Glomerular visceral epithelial cell (primary cell): ENCODE data around the gene CPE.
A peak's percentile ranks its signal among the peaks of the same experiment; 100 is the strongest.
"Not testable (repeated sequence)": the region's sequence is repeated elsewhere in the genome, so short reads cannot be mapped to it uniquely, and the experiment has no call there.

ENCODE experiments used
- DNase-seq: peaks from one replicate; pipeline ENCODE4 v3.0.0-alpha.2; 2016; ENCODE audit errors: extremely low spot score

CPE gene

GRCh38 chr4:165462009-165462408 is 83.2 kb downstream of the CPE start:
- DNase-seq: no peak

GRCh38 chr4:165464376-165464775 is 85.6 kb downstream of the CPE start:
- no peak for DNase-seq

DNA sequence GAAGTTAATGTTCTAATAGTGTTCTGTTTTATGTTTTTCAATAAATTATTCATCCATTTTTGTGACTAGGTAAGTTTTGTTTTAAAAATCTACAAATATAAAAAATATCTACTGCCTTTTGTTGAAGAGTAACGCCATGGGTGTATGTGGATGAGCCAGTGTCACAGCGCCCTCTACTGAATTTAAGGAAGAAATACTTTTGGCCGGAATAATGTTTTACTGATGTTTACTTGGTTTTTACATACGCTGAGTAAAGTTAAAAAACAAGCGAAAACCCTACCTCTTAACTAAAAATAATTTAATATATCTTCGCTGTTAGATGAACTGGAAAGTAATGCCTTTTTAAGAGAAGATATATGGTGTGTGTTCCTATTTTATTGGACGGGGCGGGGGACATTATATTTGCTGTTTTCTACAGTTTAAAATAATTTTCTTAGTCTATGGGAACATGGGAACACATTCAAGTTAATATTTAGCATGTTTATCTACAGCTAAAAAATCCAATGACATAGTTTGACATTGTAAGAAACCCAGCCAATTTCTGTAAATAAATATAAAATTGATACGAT is 86.1 kb downstream of the CPE start:
- peak; percentile 60 for DNase-seq

DNA sequence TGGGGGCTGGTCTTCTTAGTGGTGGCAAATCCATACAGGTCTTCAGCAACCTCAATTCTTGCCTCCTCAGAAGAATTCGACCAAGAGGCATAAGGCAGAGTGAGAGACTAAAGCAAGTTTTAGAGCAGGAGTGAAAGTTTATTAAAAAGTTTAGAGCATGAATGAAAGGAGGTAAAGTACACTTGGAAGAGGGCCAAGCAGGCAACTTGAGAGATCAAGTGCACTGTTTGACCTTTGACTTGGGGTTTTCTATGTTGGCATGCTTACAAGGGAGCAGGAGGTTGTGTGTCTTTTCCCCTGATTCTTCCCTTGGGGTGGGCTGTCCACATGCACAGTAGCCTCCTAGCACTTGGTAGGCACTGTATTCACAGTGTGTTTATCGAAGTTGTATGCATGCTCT is 91.2 kb downstream of the CPE start:
- DNase-seq: no peak

GRCh38 chr4:165472943-165473676 is 94.3 kb downstream of the CPE start:
- DNase-seq: no peak

GRCh38 chr4:165474784-165475705 is 96.2 kb downstream of the CPE start:
- DNase-seq: no peak

DNA sequence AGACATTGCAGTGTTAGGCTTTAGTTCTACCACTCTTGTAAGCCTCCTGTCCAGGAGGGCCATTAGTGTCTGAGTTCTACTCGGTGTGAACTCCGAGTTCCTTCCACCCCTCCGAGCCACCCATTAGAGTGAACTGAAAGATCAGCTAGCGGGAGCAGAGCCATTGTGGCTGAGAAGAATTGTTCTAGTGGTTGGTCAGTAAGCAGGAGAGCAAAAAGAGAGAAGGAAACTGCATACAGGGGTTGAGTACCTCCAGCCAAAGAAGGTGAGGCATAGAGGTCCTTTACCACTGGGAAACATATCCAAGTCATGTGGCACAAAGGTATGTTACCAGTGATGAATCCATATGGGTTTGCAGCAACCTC is 96.9 kb downstream of the CPE start:
- DNase-seq: no peak

DNA sequence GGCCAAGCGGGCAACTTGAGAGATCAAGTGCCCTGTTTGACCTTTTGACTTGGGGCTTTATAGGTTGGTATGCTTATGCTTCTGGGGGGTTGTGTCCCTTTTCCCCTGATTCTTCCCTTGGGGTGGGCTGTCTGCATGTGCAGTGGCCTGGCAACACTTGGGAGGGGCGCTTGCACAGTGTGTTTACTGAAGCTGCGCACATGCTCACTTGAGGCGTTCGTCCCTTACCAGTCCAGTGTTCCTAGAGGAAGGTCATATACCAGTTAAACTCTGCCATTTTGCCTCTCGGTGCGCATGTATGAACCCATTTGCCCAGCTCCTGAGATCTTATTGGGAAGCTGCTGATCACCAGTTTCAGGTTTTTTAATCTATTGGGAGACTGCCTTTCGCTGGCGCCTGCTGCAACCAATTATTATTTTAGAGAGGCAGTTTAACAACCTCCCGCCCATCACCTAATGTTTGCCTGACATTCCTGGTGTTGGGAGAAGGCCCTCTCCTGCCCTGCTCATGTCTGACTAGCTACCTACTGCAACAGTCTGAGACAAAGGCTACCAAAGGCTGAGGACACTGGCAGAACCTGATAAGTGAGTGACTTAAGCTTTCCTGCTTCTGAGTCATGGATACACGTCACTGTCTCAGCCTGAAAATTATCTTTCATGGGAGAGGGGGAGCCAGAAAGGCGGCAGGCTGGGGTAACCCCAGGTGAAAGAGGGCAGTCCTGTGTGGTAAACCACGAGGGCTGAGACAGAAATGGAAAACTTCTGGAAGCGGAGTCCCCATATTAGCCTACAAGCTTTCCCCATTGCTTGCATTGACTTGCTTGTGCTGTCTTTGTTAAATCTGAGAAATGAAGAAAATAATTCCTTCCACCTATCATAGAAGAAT is 97.6 kb downstream of the CPE start:
- DNase-seq: peak; percentile 67

- no peak for DNase-seq
Measured at GRCh38 chr4:165477799-165478198, 99.0 kb downstream of the CPE start.

DNA sequence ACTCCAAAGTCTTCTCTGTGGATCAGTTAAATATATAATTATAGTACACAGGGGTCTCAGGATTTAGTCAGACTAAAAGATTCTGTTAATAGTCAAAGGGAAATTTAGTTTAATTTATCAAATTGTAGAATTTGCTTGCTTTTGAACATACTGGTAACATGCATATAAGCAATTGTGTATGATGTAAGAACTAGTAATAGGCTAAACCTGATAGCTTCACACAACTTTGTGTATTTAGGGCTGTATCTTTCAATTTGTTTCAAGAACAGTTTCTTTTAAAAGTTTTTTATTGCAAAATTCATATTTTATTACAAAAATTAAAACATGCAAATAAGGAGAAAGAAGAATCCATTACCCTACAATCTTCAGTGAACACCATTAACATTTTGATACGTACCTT is 99.5 kb downstream of the CPE start:
- DNase-seq: no peak

GRCh38 chr4:165481053-165481835 is 102.4 kb downstream of the CPE start:
- no peak for DNase-seq

GRCh38 chr4:165489786-165490185 is 111.0 kb downstream of the CPE start:
- no peak for DNase-seq

DNA sequence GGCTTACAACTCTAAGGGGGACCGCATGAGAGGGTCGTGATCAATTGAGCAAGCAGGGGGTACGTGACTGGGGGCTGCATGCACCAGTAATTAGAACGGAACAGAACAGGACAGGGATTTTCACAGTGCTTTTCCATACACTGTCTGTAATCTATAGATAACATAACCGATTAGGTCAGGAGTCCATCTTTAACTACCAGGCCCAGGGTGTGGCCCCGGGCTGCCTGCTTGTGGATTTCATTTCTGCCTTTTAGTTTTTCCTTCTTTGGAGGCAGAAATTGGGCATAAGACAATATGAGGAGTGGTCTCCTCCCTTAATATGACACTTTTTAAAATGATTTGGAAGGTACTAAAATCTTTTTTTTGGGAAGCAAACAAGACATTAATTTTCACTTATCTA is 113.8 kb downstream of the CPE start:
- DNase-seq: not testable (repeated sequence)

GRCh38 chr4:165493359-165493758 is 114.6 kb downstream of the CPE start:
- peak; percentile 70 for DNase-seq

DNA sequence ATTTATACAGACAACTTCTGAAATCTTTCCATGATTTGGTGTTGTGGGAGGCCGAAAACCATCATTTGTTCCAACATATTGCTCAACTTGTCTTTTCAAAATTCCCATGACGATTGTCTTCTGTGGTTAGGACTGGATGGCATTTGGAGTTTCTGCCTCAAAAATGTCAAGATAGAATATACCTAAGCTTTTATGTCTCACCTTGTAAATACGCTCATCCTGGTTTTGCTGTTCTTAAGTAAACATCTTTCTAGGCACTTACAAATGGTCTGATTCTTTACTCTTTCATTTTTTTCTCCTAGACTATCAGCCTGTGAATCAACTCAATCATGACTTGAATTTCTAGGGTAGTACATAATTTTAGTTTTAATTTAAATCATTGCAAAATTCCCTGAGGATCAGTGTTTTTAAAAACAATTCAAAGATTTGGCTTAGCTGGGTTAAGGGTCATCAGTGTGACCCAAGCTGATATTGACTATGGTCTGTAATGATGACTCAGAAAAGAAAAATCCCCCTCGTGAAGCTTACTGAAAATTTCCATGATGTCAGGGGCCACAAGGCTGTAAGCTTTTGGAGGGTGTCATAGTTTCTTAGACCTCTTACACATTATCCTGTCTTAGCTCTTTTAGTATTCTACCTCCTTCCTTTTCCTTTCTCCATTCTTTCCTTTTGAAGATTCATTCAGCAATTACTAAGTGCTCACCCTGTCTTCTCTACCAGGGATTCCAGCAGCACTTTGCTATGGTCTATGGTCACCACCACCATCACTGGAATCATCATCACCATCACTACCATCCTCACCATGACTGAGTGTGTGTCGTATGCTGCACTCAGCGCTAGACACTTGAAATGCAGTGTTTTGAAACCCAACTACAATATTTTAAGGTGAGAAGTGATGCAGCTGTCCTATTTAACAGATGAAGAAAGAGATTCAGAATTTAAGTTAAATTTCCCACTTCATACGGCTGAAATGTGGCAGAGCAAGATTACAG is 124.4 kb downstream of the CPE start:
- DNase-seq: peak; percentile 33

DNA sequence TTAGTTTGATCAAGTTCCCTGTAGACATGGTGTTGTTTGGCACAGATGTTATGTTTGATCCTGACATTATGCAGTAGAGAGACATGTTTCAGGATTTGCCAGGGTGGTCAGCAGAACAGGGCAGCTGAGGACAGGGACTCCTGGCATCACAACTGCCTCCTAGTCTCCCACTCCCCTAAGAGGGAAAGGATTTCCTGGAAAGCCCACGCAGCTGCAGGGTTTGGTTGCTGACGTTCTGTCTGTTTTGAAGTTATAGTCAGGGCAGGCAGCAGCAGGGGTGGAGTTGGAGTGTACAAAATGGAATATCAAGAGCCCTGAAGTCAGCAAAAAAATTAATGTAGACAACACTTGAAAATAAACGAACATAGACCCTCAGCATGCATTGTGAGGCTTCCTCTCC is 125.4 kb downstream of the CPE start:
- DNase-seq: no peak

- DNase-seq: no peak
Measured at GRCh38 chr4:165505958-165506837, 127.4 kb downstream of the CPE start.

DNA sequence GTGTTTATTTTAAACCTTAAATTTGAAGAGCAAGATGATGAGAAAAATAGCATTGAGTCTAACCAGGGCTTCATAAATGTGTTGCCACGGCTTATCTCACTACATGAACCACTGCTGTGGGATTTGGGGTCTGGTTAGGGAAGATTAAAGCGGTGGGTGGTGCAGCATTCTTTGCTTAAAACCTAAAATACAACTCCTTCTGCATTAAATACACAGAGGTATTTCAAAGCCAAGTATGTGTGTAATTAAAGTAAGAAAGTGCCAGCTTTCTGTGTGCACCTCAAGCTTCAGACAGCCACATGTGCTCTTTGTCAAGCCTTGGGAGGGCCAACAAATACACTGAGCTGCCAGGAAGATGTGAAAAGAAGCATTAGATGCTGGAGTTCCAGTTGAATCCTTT is 128.0 kb downstream of the CPE start:
- no peak for DNase-seq

- no peak for DNase-seq
Measured at GRCh38 chr4:165507381-165507780, 128.6 kb downstream of the CPE start.
